ENCODE data around the gene SULT2B1.

SULT2B1 gene

DNA sequence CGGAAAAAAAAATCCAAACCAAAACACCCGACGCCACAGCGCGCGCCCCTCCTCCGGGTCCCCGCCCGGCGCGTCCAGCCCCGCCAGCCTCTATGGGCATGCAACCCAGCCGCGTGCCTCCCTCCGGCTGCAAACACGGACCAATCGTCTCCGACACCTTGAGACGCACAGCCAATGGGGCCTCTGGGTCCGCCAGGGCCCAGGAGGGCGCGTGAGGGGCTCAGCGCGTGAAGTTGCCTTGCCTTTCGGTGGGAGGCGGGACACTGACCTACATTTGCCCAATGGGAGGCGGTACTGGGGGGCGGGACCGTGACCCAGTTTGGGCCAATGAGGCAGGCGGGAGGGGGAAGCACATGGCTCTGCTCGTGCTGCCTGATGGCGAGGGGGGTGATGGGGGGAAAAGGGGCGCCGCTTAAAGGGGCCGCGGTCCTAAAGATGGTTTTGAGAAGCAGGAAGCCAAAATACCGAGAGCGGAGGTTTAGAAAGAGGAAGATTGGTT is 85.5 kb downstream of the SULT2B1 start:
- peak; percentile 93 for DNase-seq

- peak; percentile 54 for DNase-seq
Measured at GRCh38 chr19:48637948-48638830, 86.2 kb downstream of the SULT2B1 start.

DNA sequence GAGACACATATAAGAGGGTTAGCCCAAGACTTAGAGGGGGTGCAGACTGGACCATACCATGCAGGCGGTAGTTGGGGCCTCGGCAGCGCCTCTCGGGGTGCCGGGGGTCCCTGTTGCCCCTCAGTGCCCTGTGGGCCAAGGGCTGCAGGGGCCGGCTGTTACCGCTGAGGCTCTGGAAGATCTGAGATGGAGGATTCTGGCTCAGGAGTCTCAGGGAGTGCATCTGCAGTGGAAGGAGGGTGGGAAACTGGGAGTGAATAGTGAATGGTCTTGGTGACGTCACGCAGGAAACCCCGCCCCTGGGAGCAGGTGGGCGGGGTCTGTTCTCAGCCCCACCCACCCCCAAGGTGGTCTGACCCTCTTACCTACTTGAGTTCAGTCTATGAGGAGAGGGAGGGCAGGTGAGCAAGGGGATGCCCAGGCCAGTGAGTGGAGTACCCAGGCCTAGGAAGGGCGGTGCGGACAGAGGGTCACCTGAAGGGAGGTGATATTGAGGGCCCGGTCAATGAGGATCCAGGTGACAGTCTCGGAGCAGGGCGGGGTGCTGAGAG is 86.9 kb downstream of the SULT2B1 start:
- no peak for DNase-seq

DNA sequence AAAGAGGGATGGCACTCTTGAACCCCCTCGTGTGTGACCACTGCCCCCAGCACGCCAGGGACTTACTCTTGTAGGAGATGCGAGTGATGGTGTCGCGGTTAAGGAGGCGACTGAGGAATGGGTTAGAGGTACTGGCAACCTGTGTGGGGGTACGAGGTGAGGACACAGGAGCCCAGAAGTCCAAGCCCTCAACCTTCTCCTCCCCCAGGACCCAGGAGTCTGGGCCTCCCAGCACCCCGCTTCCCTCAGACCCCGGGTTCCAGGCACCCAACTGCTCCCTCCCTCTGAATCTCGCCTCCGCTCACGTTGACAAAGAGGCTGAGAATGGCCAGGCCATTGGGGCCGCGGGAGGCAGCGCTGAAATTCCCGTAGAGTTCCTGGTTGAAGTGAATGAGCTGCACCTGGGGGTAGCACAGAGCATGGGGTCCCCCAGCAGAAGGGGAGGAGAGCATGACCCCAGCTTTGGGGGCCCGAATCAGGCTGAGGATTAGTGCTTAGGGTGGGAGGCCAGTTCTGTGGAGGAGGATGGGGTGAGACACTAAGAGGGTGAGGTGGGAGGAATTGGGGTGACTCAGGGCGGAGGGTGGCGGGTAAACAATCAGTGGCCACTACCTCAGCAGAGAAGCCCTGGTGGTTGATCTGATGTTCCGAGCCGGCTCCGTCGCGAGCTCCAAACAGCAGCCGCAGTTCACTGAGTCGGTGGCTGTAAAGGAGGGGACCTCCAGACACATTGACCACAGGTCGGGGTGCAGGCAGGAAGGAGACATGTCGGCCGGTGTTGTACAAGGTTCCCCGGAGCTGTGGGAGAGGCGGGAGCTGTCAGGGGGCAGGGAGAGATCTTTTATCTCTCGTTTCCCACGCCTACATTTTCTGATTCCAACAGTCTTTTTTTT is 87.8 kb downstream of the SULT2B1 start:
- DNase-seq: no peak

DNA sequence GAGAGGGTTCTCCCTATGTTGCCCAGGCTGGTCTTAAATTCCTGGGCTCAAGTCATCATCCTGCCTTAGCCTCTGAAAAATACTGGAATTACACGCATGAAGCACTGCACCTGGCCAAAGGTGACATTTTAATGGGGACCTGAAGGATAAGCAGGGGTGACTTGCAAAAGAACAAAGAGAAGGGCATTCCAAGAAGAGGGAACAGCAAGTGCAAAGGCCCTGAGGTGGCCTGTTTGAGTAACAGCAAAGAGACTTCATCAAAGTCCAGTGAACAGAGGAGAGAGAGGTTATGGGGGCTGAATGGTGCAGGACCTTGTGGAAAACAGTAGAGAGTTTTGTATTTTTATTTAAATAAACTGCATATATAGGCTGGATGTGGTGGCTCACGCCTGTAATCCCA is 89.9 kb downstream of the SULT2B1 start:
- DNase-seq: no peak

DNA sequence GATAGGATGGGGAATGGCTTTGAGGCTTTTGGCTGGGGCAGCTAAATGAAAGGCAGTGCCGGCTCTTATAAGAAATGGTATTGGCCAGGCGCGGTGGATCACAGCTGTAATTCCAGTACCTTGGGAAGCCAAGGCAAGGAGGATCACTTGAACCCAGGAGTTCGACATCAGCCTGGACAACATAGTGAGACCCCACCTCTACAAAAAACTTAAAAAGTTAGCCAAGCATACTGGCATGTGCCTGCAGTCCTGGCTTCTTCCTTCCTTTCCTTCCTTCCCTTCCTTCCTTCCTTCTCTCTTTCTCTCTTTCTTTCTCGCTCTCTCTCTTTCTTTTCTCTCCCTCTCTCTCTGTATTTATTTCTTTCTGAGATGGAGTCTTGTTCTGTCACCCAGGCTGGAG is 90.9 kb downstream of the SULT2B1 start:
- DNase-seq: no peak

DNA sequence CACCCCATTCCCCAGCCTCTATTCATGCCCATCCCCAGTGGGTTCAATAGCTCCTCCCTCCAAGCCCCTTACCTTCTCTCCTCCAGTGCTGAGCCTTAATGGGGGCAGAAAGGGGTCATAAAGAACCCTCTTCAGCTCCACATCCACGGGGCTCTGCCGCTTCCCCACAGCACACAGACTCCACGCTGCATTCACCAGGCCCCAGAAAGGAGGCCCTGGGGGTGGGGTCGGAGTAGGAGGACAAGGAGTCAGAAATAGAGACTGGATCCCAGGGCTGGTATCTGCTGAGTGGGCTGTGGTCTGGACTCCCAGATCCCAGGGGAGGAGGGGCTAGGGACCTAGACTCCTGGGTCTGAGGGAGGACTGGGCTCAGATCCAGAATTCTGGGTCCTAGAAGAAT is 92.4 kb downstream of the SULT2B1 start:
- DNase-seq: no peak

- no peak for DNase-seq
Measured at GRCh38 chr19:48644839-48645619, 93.1 kb downstream of the SULT2B1 start.

DNA sequence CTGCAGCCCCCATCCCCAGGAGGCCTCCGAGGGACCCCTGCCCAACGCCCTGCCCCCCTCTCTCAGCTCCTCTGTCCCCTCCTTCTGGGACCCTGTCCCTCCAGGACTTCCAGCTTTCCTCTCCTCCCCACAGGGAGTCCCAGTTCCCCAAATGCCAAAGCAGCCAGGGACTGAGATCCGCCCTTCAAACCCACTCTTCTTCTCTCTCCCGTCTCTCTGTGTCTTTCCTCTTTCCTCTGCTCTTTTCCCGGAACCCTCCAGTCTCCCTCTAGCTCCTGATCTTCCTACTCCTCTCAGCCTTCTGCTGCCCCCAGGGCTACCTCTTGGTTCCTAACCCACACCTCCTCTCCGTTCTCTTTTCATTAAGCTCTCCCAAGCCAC is 93.6 kb downstream of the SULT2B1 start:
- no peak for DNase-seq

GRCh38 chr19:48646001-48646721 is 94.2 kb downstream of the SULT2B1 start, which contains the start of gene CA11:
TSS of gene CA11 (minus strand) at chr19:48646187. CDS start at chr19:48645632, 555 bp downstream.
- DNase-seq: no peak

- DNase-seq: no peak
Measured at GRCh38 chr19:48646722-48647216, 94.8 kb downstream of the SULT2B1 start.

DNA sequence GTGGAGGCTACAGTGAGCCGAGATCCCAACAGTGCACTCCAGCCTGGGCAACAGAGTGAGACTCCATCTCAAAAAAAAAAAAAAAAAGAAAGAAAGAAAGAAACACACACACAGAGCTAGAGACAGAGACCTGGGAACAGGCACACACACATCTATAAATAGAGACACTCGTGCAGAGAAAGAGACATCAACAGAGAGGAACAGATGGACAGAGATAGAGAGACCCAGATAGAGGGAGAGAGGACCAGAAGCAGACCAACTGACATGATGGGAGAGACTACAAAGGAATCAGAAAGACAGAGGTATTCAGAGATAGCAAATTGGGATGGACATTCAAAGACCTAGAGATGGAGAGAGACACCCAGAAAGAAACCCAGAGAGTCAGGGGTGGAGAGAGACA is 96.2 kb downstream of the SULT2B1 start:
- no peak for DNase-seq

Measured in NCI-H2081 treated with DMSO at 0.1 percent for 48 hours (cell line).